B cell (primary cell): ENCODE results near the gene LRRC58.

Experiments used
- CTCF ChIP-seq: fragments of 200-600 bp; IDR thresholded peaks from one replicate; pipeline ENCODE4 v1.8.0; 2022; ENCODE audit warnings: antibody characterized with exemption, mild to moderate bottlenecking
- EZH2 ChIP-seq: IDR thresholded peaks from 2 replicates; pipeline ENCODE4 v1.6.1; 2012; ENCODE audit warnings: borderline replicate concordance, low read depth, mild to moderate bottlenecking, moderate library complexity, low read length; ENCODE audit not compliant: insufficient read depth, poor library complexity, severe bottlenecking

- TF ChIP-seq CTCF (no peak), EZH2 (no peak)
These were observed 2.9 kb upstream of the LRRC58 start for GRCh38 chr3:120352017-120352416.
